H1 (cell line): ENCODE data around the gene P2RY8. TPM values are rescaled to one million over a fixed set of nuclear protein-coding genes. Genes with fewer than 3 reads are reported as not detected.

Source experiments
- BCL11A ChIP-seq, 2 experiments: IDR thresholded peaks; one replicate each; pipeline ENCODE4 v1.6.1; 2011; ENCODE audit warnings: low read depth in 2 of 2, low read length in 2 of 2, mild to moderate bottlenecking in 2 of 2
- HDAC6 ChIP-seq: IDR thresholded peaks from one replicate; pipeline ENCODE4 v1.7.1; 2012; ENCODE audit warnings: low read depth, mild to moderate bottlenecking, inconsistent platforms, low read length, moderate library complexity
- JUND ChIP-seq: IDR thresholded peaks from 2 replicates; pipeline ENCODE4 v1.6.1; 2011; ENCODE audit warnings: mild to moderate bottlenecking, improper control_type of control experiment, low read length
- KDM1A ChIP-seq: fragments of 200-600, 300-600 bp; sonication (generic); IDR thresholded peaks from 2 replicates; pipeline ENCODE4 v1.7.1; 2016; ENCODE audit warnings: mild to moderate bottlenecking, low read length, borderline replicate concordance
- KDM4A ChIP-seq: IDR thresholded peaks from one replicate; pipeline ENCODE4 v1.7.1; 2012; ENCODE audit warnings: low read depth, mild to moderate bottlenecking, moderate library complexity, low read length, inconsistent platforms; ENCODE audit not compliant: severe bottlenecking
- MAFK ChIP-seq: IDR thresholded peaks from 2 replicates; pipeline ENCODE4 v1.6.1; 2012; ENCODE audit warnings: low read depth, mild to moderate bottlenecking, improper control_type of control experiment, low read length
- SIN3A ChIP-seq, 2 experiments: IDR thresholded peaks in 1 of 2; conservative IDR thresholded peaks in 1 of 2; 2 replicates each; pipeline ENCODE4 v1.6.1; 2011 to 2012; ENCODE audit warnings: low read length in 2 of 2, improper control_type of control experiment in 1 of 2, low read depth in 1 of 2, mild to moderate bottlenecking in 1 of 2
- TAF7 ChIP-seq: optimal IDR thresholded peaks from 2 replicates; pipeline ENCODE3; 2011; ENCODE audit warnings: low read depth, mild to moderate bottlenecking, inconsistent platforms, low read length, moderate library complexity, borderline replicate concordance
- TBP ChIP-seq: IDR thresholded peaks from 2 replicates; pipeline ENCODE4 v1.6.1; 2011; ENCODE audit warnings: low read depth, low read length, improper control_type of control experiment
- polyA plus RNA-seq, 7 experiments: library from polyadenylated mRNA; depleted of rRNA in 3 of 7; stranded (reverse) in 5 of 7; unstranded in 2 of 7; fragments of >200 nt in 5 of 7; fragments of 200-250 nt in 2 of 7; gene quantifications; 1 replicate in 5 of 7; 2 replicates in 1 of 7; 4 replicates in 1 of 7; pipeline versions ENCODE4 v1.2.1 to v1.2.3, GENCODE V29; 2011 to 2013; ENCODE audit warnings: missing spikeins in 2 of 7, mixed read lengths in 2 of 7
- total RNA-seq: library from RNA; stranded (reverse); fragmentation: NEBNext Ultra II Directional; extraction: Animal tissue kit (Norgen Biotek cat#: 25700); gene quantifications from 2 replicates; pipeline ENCODE4 v1.2.1, GENCODE V29; 2021

The P2RY8 gene
- total and polyA plus RNA-seq, 2 of the 8 experiments (the other 6 are each of a cell fraction or from before 2014, with no cell fraction given) = 0.09 to 0.15 TPM

DNA sequence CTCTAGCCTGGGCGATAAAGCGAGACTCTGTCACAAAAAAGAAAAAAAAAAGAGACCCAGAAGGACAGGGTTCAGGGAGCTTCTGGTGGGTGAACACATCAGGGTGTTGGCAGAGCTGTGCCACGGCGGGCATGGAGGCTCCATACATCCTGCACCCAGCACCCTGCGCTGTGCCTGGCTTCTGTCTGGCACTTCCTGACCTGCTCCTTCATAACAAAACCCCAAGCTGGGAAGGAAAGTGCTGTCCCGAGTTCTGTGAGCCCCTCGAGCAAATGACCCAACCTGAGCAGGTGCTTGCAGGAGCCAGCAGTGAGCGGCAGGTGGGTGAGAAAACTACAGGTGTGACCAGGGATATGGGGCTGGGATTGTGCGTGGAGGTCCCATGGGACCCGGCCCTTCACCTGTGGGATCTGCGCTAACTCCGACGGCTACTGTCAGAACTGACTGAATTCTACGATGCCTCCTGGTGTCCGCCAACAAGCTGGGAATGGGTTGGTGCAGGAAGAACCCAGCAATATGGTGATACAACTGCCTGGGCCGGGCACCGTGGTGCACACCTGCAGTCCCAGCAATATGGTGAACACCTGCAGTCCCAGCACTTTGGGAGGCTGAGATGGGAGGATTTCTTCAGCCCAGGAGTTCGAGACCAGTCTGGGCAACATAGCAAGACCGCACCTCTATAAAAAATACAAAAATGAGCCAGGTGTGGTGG is 103.2 kb downstream of the P2RY8 start (continued):
- no peak for TF ChIP-seq JUND
- TF ChIP-seq BCL11A (IDR thresholded peaks at IDR 0.05; ENCODE audit: low read depth in 2 of 2, low read length in 2 of 2) = no peak
- no peak for TF ChIP-seq HDAC6
- no peak for TF ChIP-seq SIN3A (conservative IDR thresholded peaks at IDR 0.05 in 1 of 2, IDR thresholded peaks at IDR 0.05 in 1 of 2; ENCODE audit: low read depth in 1 of 2, low read length in 2 of 2)
- TF ChIP-seq KDM4A = no peak
- TF ChIP-seq TAF7 = no peak
- TF ChIP-seq MAFK = no peak
- TF ChIP-seq TBP = no peak
- TF ChIP-seq KDM1A = no peak
